DMS 273 (cell line): ENCODE results near the gene CD274.
"Not testable (repeated sequence)": the region's sequence is repeated elsewhere in the genome, so short reads cannot be mapped to it uniquely, and the experiment has no call there.

ENCODE experiments used
- DNase-seq: peaks from one replicate; lab custom pipeline; 2025; ENCODE audit not compliant: unreplicated experiment; lab: John Stamatoyannopoulos, UW

Gene CD274

DNA sequence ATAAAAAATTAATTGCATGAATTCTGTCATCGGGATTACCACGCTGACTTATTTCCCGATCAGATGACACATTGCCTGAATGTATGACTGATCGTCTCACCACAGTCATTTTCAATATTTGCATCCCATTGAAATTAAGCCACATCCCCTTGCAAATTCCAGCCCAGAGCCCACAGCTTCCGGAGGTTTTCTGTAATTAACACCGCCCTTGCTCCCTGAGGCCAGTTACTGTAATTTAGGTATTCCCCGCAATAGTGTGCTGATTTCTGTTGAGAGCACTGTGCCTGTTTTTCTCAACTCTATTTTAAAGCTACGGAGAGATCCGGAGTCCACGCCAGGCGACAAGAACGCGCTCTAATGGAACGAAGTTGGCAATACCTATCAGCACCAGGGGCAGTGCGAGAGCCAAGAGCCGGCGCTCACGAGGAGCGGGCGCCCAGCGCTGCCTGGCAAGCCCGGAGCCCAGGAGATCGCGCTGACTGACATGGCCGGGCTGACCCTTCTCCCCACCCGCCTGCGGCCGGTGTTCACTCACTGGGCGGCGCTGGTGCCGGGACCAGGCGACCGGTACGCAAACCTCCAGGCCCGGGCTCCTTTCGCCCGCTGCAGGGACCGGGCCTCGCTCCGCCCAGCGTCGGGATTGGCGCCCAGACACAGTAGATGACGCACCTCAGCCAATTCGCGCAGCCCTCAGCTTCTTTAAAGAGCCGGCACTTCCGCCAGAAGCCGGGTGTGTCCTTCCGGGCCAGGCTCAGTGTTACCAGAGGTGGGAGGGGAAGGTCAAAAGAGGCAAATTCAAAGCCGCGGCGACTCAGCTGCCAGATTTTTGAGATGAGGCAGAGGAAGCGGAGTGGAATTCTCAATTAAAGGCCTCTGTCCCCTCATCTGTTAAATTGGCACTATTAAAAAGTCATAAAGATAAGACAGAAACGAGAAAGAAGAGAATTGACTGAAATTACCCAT lies 12.8 kb upstream of the CD274 start, which contains the start of gene PLGRKT:
TSS of gene PLGRKT (minus strand) at position 672 of the 963 bp plus-strand sequence. CDS start 5,948 bp downstream, outside the sequence.
- peak; percentile 95 for DNase-seq

DNA sequence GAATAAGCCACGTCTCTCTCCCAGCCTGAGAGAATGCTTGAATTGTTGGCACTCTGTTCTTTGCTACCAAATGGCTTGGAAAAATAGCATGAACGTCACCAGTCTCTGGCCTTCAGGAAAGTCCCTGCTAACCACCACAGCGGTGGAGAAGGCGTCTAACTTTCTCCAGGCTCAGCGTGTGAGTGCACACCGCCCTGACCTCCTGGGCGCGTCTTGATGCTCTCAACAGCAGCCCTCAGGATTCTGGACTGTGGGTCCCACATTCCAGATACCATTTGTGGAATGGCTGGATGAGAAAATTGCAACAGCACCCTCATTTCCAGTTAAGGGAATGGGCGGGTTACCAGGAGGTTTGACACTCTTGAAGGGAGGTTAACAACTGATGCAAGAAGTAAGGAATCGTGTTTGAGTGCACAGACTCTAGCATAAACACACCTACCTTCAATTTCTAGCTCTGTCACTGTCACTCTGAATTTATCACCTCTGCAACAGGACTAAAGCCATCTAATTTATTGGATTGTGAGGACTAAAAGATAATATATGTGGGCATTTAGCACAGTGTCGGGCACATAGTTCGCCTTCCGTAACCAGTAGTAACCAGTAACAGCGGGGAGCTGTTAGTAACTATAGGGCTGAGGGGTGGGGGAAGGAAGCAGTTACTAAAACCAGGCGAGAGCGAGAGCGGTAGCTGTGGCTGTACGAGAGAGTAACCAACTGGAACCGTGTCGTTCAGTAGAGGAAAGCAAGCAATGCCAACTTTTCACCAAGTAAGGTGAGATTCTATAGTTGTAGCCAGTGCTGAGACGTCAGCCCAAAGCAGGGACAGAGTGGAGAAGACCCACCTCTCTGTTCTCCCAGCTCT lies 11.8 kb upstream of the CD274 start:
- DNase-seq, result peak; percentile 21

DNA sequence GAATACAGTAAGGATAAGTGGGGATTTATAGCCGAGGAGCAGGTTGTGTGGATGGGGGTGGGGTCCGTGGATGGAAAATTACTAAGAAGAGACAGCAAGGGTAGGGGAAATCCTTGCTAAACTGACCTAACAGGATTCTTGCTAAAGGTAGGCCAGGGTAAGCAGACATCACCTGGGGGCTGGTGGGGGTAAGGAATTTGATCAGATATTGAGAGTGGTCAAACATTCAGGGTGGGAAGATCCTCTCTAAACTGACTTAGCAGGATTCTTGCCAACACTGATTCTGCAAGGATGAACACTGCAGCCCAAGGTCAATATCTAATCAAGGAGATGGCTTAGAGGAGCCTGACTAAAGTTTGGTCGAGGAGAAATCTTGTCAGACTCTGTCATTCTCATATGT lies 9.9 kb upstream of the CD274 start:
- DNase-seq, result no peak

DNA sequence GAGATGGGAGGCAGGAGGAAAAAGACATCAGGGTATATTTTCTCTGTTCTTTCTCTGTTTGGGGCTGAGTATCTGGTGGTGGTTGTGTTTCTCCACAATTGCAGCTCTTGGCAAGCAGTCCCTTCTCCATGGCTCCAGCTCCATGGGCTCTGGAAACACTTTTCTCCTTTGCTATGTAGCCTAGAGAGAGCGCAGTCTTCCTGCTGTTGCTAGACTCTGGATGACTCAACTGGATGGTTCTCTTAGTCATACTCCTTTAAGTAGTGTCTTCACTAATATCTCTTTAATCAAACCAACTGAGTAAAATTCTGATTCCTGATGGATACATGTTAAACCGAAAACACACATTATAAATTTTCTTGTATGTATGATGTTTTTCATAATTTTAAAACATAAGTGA lies 9.3 kb upstream of the CD274 start:
- no peak for DNase-seq

DNA sequence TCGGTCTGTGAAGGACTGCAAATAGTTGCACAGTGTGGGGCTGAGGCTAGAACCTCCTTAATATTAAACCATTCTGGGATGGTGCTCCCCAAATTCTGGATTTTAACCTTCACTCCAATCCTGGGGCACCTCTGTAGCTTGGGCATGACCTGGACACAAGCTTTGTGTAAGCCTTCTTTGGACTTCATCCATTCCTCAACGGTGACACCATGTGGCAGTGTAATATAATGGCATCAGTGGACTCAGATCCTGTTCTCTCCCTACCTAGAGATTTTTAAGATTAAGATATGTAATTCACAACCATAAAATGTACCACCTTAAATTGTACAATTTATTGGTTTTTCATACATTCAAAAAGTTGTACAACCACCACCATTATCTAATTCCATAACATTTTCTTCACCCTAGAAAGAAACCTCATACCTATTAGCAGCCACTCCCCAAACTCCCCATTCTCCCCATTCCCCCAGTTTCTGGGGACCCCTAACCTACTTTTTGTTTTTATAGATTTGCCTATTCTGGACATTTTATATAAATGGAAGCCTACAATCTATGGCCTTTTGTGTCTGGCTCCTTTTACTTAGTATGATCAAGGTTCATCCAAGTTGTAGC lies 7.8 kb upstream of the CD274 start:
- peak; percentile 71 for DNase-seq

DNA sequence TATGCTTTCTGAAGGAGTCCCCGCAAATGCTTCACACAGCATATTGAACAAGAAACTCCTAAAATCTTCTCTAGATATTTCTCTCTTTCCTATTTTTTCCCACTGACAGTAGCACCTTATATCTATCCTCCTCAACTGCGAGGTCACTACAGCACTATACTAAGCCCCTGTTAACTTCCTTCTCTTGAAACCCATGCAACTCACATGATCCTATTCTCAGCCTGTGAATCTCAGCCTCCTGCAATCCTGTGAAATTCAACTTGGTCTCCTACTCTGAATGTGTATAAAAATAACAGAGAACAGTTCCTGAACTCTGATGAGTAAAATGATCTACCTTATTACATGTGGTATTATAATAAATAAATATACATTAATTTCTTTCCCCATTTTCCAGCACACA lies 6.5 kb upstream of the CD274 start:
- DNase-seq, result no peak

DNA sequence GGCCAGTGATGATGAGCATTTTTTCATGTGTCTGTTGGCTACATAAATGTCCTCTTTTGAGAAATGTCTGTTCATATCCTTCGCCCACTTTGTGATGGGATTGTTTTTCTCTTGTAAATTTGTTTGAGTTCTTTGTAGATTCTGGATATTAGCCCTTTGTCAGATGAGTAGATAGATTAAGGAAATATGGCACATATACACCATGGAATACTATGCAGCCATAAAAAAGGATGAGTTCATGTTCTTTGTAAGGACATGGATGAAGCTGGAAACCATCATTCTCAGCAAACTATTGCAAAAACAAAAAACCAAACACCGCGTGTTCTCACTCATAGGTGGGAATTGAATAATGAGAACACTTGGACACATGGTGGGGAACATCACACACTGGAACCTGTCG lies 5.2 kb upstream of the CD274 start:
- not testable (repeated sequence) for DNase-seq

DNA sequence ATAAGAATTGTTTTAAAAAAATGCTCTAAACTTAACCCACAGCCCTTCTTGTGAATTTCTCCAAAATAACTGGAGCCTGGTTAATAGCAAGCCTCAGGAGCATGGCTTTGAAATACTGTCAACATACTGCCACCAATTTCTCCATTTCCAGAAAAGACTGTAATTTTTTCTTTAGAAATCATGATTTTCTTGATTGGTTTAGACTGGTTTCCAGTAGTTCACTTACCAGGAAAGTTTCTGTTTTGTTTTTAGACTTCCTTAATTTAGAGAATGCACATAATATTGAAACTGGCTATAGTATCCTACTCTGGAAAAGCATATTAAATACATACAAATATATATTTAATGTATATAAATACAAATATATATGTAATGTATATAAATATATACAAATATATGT lies 4.5 kb upstream of the CD274 start:
- DNase-seq, result no peak

DNA sequence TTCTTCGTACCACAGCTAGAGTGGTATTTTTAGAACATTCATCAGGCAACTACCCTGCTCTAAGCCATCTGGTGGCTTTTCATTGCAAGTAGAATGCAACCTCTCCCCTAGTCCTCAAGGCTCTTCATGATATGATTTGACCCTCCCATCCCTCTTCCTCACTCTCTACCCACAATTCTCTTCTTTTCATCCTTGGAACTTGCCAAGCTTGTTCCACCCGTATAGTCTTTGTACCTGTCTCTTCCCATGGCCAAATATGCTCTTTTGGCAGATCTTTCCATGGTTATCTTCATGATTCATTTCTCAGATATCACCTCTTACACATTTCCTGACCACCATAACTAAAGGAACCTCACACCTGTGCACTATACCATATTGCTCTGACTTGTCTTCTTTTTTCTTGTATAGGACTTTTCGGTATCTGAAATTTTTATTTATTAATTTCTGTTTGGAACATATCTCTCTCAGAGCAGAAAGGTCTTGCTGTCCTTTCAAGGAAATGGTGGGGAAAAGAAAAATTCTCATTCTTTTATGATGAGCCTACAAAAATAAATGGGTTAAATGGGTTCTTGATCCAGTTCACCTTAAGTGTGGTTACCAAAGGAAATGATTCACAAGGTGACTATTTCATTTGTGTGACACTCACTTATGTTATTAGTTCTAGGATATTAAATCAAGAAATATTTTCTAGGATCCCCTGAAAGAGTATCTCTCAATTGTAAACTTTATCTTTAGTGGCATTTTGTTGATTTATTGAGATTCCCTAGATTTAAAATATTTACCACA lies 3.7 kb upstream of the CD274 start:
- DNase-seq, result peak; percentile 9

DNA sequence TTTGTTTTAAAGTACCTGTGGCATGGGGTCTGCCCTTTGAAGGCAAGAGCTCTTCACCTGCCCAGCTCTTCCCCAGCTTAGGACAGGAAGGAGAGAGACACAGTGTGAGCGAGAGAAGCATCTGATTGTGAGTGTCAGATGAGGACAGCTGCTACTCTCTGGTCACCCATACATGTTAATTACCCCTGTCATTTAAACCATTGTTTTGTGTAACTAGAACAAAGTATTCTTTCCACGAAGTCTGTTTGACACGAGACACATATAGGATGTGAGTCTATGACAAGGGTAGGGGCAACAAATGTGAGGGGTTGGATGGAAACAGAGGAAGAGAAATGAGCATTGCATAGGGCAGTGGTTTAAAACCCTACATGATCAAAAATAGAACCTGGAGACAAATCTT lies 3.0 kb upstream of the CD274 start:
- no peak for DNase-seq

DNA sequence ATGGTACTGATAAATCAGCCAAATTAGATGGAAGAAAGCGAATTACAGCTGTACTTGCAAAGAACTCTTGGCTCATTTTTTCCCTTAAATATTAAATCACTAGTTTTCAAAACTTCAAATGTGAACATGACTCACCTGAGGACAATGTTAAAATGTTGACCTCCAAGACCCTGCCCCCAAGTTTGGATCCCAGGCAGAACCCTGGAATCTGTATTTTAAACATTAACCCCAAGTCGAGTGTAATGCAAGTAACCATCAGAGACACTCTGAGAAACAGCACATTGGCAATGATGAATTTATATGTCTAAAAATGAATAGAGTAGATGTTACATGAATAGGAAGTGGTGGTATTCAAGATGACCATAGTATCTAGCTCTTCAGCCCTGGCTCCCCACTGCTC lies 2.3 kb upstream of the CD274 start:
- DNase-seq, result no peak

DNA sequence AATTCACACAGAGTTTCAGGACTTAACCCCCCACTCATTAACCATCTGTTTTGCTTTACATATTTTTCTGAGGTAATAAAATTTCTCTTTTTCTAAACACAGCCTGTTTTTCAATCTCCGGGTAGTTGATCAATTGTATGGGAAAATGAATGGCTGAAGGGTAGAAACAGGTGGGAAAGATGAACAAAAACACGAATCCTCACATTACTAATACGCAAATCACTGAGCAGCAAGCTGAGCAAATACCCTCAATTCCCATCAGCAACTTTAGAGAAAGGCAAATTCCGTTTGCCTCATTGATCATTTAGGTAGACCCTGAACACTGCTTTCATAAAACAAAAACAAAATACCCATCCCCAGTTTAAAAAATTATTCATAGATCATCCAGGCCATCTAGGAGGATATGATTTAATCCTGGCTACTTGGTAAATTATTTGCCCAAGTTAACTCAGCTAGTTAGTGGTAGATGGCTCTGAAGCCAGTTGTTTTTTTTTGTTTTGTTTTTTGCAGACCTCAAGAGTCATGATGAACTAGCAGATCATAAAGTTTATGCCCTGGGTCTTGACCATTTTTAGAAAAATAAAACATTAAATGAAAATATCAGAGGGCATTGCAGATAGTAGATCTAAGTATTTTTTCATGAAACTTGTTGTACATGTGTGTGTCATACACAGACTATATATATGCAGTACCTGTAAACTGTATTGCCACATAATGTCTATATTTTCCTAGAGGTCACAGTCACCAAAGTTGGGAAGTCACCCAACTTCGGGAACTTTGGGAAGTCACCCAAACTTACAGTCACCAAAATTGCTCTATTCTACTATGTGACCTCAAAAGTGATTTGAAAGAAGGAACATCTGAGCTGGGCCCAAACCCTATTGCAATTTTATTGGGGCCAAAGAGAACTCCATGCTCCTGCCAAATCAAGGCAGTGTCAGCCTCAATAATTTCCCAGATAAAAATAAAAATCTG lies 1.6 kb upstream of the CD274 start:
- DNase-seq, result no peak

DNA sequence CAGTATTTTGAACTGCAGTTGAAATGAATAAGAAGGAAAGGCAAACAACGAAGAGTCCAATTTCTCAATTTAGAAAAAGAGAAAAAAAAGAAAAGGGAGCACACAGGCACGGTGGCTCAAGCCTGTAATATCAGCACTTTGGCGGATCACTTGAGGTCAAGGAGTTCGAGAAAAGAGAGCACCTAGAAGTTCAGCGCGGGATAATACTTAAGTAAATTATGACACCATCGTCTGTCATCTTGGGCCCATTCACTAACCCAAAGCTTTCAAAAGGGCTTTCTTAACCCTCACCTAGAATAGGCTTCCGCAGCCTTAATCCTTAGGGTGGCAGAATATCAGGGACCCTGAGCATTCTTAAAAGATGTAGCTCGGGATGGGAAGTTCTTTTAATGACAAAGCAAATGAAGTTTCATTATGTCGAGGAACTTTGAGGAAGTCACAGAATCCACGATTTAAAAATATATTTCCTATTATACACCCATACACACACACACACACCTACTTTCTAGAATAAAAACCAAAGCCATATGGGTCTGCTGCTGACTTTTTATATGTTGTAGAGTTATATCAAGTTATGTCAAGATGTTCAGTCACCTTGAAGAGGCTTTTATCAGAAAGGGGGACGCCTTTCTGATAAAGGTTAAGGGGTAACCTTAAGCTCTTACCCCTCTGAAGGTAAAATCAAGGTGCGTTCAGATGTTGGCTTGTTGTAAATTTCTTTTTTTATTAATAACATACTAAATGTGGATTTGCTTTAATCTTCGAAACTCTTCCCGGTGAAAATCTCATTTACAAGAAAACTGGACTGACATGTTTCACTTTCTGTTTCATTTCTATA lies 602 bp upstream of the CD274 start:
- no peak for DNase-seq

DNA sequence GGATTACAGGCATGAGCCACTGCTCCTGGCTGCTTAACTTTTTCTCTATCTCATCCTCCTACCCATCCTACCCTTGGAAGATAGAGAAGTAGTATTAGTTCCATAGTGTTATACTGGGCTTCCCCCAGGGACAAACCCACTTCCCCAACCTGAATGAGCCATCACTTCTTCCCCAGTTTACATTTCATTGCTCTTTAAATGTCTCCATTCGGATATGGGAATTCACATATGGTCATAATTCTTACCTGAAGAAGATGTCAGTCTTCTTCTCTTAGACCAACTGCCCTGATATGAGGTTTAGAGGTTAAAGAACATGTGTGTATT lies 1.9 kb downstream of the CD274 start:
- DNase-seq, result no peak

DNA sequence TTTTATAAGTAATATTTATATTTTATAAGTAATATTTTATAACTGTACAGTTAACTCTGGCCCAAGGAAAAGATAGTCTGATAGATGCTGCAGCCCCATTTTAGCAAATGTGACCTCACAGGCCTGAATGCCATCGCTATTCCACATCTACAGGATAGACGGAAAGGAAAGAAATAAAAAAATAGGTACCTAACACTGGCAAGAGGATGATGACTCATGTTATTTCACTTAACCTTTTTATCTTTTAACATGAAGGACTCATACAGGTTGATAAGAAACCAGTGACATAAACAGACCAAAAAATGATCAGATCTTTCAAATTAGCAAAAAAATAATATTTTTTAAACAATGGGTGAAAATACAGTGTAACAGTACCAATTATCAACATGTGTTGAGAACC lies 2.7 kb downstream of the CD274 start:
- no peak for DNase-seq

DNA sequence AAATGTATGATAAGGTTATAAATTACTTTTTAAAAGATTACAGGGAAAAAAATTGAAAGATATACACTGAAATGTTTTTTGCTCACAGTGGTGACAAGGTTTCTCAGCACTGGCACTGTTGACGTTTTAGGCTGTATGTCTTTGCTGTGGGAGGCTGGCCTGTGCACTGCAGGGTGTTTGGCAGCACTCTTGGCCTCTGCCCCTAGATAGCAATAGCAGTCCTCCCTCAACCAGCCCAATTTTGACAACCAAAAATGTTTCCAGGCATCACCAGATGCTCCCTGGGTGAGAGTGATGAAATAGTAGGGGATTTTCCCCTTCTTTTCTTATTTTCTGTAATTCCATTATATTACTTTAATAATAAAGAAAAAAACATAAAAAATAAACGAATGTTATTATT lies 3.3 kb downstream of the CD274 start:
- no peak for DNase-seq

DNA sequence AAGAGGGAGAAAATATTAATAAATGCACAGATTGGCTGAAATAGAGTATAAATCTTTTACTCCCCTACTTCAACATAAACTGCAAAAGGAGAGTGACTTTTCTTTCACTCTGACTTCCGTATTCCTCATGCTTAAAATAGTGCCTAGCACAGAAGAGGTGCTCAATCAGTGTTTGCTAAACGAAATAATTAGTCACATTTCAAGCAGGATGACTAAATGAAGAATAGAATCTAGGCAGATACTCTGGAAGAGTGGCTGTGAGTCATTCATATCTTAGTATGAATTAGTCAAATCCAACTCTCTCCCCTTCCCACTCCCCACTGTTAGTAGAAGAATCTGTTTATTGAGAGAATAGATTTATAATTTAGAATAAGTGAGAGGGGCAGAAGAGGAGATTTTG lies 4.8 kb downstream of the CD274 start:
- no peak for DNase-seq

DNA sequence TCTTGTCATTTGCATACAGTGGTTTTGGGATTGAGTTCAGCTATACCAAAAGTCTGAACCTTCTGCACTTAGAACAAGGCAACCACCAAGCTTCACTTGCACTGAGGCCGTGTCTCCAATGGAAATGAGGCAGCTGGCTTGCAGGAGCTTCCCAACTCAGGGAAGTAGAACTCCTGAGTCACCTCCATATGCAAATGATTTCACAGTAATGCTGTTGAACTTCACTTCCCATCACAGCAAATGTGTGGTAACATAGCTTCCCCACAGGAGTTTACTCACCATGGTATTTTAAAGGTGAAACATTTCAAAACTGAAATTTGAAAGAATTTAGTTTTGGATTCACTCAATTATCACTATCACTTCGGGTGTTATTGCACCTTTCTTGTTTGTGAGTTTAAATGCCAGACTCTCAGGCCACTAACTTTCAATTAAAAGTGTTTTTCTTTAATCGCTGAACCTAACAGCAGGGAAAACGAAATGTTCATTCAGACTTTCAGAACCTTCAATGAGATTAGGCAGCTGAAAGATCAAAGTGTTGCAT lies 9.0 kb downstream of the CD274 start:
- DNase-seq, result no peak

DNA sequence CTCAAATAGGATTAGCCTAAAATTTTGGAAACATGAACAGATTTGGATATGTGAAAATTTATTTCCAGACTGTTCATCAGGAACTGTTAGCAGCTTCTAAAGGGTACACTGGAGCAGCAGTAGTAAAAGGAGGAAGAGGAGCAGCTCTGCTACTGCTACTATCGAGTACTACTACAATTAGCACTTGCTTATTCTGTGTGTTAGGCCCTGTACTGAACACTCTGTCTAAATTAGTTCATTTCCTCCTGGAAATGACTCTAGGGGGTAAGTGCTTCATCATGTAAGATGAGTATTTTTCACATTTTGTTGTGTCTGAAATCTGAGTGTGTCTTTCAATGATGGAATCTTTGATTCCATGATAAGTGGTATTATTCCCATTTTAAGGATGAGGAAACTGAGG lies 9.8 kb downstream of the CD274 start:
- DNase-seq, result no peak
